Fibroblast of lung (primary cell): Measurements from ENCODE around the gene WDFY1. TPM values are rescaled to one million over a fixed set of nuclear protein-coding genes. Genes with fewer than 3 reads are reported as not detected.

ENCODE experiments used
- DNase-seq, 2 donors: peaks; one replicate each; pipeline versions ENCODE4 v3.0.0 to v3.0.0-alpha.2; 2010; ENCODE audit warnings: low read depth in 2 of 2
- H2AFZ ChIP-seq: 2 replicates; pipeline ENCODE4 v1.5.1; 2012; ENCODE audit warnings: low read length, control low read depth, inconsistent platforms
- H3K27ac ChIP-seq: 2 replicates; pipeline ENCODE4 v1.5.1; 2011; ENCODE audit warnings: low read length, control low read depth; ENCODE audit not compliant: insufficient read depth
- H3K27me3 ChIP-seq: 2 replicates; pipeline ENCODE4 v1.5.1; 2011; ENCODE audit warnings: mild to moderate bottlenecking, low read length; ENCODE audit not compliant: control insufficient read depth, insufficient read depth
- H3K36me3 ChIP-seq: 2 replicates; pipeline ENCODE4 v1.5.1; 2011; ENCODE audit warnings: low read length; ENCODE audit not compliant: control insufficient read depth, insufficient read depth
- H3K4me1 ChIP-seq: 2 replicates; pipeline ENCODE4 v1.5.1; 2011; ENCODE audit warnings: low read length; ENCODE audit not compliant: control insufficient read depth, insufficient read depth; ENCODE audit errors: extremely low read depth
- H3K4me2 ChIP-seq: 2 replicates; pipeline ENCODE4 v1.5.1; 2011; ENCODE audit warnings: low read length, control low read depth; ENCODE audit not compliant: insufficient read depth; ENCODE audit errors: extremely low read depth
- H3K4me3 ChIP-seq, 4 experiments: fragments of 200-600 bp in 1 of 4; sonication (generic) in 1 of 4; replicated peaks in 1 of 4; 2 replicates each; pipeline ENCODE4 v1.5.1; 2011 to 2016; ENCODE audit warnings: low read length in 4 of 4, low read depth in 3 of 4, mild to moderate bottlenecking in 3 of 4, control low read depth in 2 of 4, inconsistent platforms in 1 of 4, mixed read lengths in 1 of 4; ENCODE audit not compliant: insufficient read depth in 1 of 4; ENCODE audit errors: control extremely low read depth in 1 of 4
- H3K79me2 ChIP-seq: 2 replicates; pipeline ENCODE4 v1.5.1; 2012; ENCODE audit warnings: mild to moderate bottlenecking, low read length, inconsistent platforms; ENCODE audit not compliant: control insufficient read depth, insufficient read depth
- H3K9ac ChIP-seq: 2 replicates; pipeline ENCODE4 v1.5.1; 2011; ENCODE audit warnings: mild to moderate bottlenecking, low read length, control low read depth; ENCODE audit not compliant: insufficient read depth
- H3K9me3 ChIP-seq: 2 replicates; pipeline ENCODE4 v1.5.1; 2012; ENCODE audit warnings: low read depth, low read length; ENCODE audit not compliant: control insufficient read depth, insufficient read depth
- H4K20me1 ChIP-seq: 2 replicates; pipeline ENCODE4 v1.5.1; 2011; ENCODE audit warnings: low read length; ENCODE audit not compliant: control insufficient read depth, insufficient read depth; ENCODE audit errors: extremely low read depth
- CTCF ChIP-seq, 2 donors: IDR thresholded peaks in 1 of 2; conservative IDR thresholded peaks in 1 of 2; 1 replicate in 1 of 2; 2 replicates in 1 of 2; pipeline ENCODE4 v1.5.1; 2011 to 2012; ENCODE audit warnings: low read length in 2 of 2, control low read depth in 1 of 2, inconsistent platforms in 1 of 2, low read depth in 1 of 2, mild to moderate bottlenecking in 1 of 2
- EZH2 ChIP-seq: IDR thresholded peaks from 2 replicates; pipeline ENCODE4 v1.5.1; 2012; ENCODE audit warnings: low read length, control low read depth, mild to moderate bottlenecking; ENCODE audit errors: missing control alignments
- polyA plus RNA-seq, 2 donors: library from polyadenylated mRNA; depleted of rRNA in 1 of 2; stranded (reverse) in 1 of 2; unstranded in 1 of 2; fragments of >200 nt; gene quantifications; 2 replicates each; pipeline ENCODE4 v1.2.1, GENCODE V29; 2011 to 2012; ENCODE audit warnings: missing spikeins in 1 of 2
- total RNA-seq: library from RNA; depleted of rRNA; stranded (reverse); fragments of >200 nt; gene quantifications from 2 replicates; pipeline ENCODE4 v1.2.1, GENCODE V29; 2014

The WDFY1 gene
- total and polyA plus RNA-seq, 2 donors (not counting 1 experiment from before 2014, with no cell fraction given): 79.1 to 156 TPM

- H3K9ac ChIP-seq: no peak overlapping the region
- no peak overlapping the region for H2AFZ ChIP-seq
- no peak for DNase-seq
- H3K9me3 ChIP-seq: no peaks in the 10 kb centered on the region
- TF ChIP-seq CTCF (conservative IDR thresholded peaks at IDR 0.05 in 1 of 2, IDR thresholded peaks at IDR 0.05 in 1 of 2; ENCODE audit: low read depth in 1 of 2, low read length in 2 of 2): no peak
- TF ChIP-seq EZH2: no peak
- H3K36me3 ChIP-seq: no peaks in the 10 kb centered on the region
- no peak overlapping the region for H3K4me2 ChIP-seq
- H3K27me3 ChIP-seq: no peaks in the 10 kb centered on the region
- no peaks in the 10 kb centered on the region for H3K79me2 ChIP-seq
- H3K27ac ChIP-seq: no peak overlapping the region
- H3K4me3 ChIP-seq: no peak overlapping the region
- H3K4me1 ChIP-seq: no peaks in the 10 kb centered on the region
- no peaks in the 10 kb centered on the region for H4K20me1 ChIP-seq
Measured at GRCh38 chr2:223973606-223974005, 28.5 kb upstream of the WDFY1 start.

- H2AFZ ChIP-seq: no peak overlapping the region
- no peaks in the 10 kb centered on the region for H3K27me3 ChIP-seq
- H3K4me1 ChIP-seq: no peaks in the 10 kb centered on the region
- no peaks in the 10 kb centered on the region for H3K79me2 ChIP-seq
- no peak overlapping the region for H3K4me2 ChIP-seq
- no peaks in the 10 kb centered on the region for H3K9me3 ChIP-seq
- no peaks in the 10 kb centered on the region for H4K20me1 ChIP-seq
- no peak for DNase-seq
- TF ChIP-seq EZH2 (no peak), CTCF (conservative IDR thresholded peaks at IDR 0.05 in 1 of 2, IDR thresholded peaks at IDR 0.05 in 1 of 2; ENCODE audit: low read depth in 1 of 2, low read length in 2 of 2) (no peak)
- no peak overlapping the region for H3K27ac ChIP-seq
- no peak overlapping the region for H3K9ac ChIP-seq
- no peak overlapping the region for H3K4me3 ChIP-seq
- H3K36me3 ChIP-seq: no peaks in the 10 kb centered on the region
Measured at GRCh38 chr2:223972656-223973102, 27.5 kb upstream of the WDFY1 start.

GRCh38 chr2:223971731-223972130 lies 26.6 kb upstream of the WDFY1 start:
- no peak overlapping the region for H3K27ac ChIP-seq
- TF ChIP-seq CTCF (conservative IDR thresholded peaks at IDR 0.05 in 1 of 2, IDR thresholded peaks at IDR 0.05 in 1 of 2; ENCODE audit: low read depth in 1 of 2, low read length in 2 of 2) (no peak), EZH2 (no peak)

More at GRCh38 chr2:223971731-223972130, 26.6 kb upstream of the WDFY1 start:
- Histone ChIP-seq H3K9me3 (no peaks in the 10 kb centered on the region), H3K79me2 (no peaks in the 10 kb centered on the region), H3K27me3 (no peaks in the 10 kb centered on the region), H4K20me1 (no peaks in the 10 kb centered on the region), H3K36me3 (no peaks in the 10 kb centered on the region), H3K4me2 (no peak overlapping the region), H3K4me1 (no peaks in the 10 kb centered on the region), H3K4me3 (no peak overlapping the region), H3K9ac (no peak overlapping the region), H2AFZ (no peak overlapping the region)
- DNase-seq: no peak
